ENCODE data around the gene LCLAT1.

The LCLAT1 gene

GRCh38 chr2:30675758-30676157 lies 228.7 kb downstream of the LCLAT1 start:
- Histone ChIP-seq H3K4me1 (ENCODE audit: insufficient read depth, low read length) (no peaks in the 10 kb centered on the region), H3K4me2 (ENCODE audit: insufficient read depth, low read length) (no peak overlapping the region), H3K27me3 (ENCODE audit: insufficient read depth, low read length, poor library complexity) (no peaks in the 10 kb centered on the region), H3K79me2 (ENCODE audit: insufficient read depth, low read length) (no peaks in the 10 kb centered on the region), H3K36me3 (ENCODE audit: insufficient read depth, low read length) (no peaks in the 10 kb centered on the region), H3K4me3 (ENCODE audit: low read depth in 1 of 2, low read length in 2 of 2) (no peak overlapping the region), H2AFZ (ENCODE audit: low read depth, low read length) (no peak overlapping the region), H3K27ac (ENCODE audit: low read length) (no peak overlapping the region), H3K9me3 (ENCODE audit: insufficient read depth, low read length, severe bottlenecking) (peaks cover under 1% of the 10 kb centered on the region), H4K20me1 (ENCODE audit: insufficient read depth, low read length) (no peaks in the 10 kb centered on the region), H3K9ac (ENCODE audit: low read depth, low read length) (no peak overlapping the region)
- no peak for DNase-seq
- ATAC-seq (ENCODE audit: insufficient read depth, low read depth): no peak
- no peak for TF ChIP-seq EZH2 (IDR thresholded peaks at IDR 0.05; ENCODE audit: borderline replicate concordance, low read depth, low read length, severe bottlenecking)
- no peak for TF ChIP-seq CTCF (IDR thresholded peaks at IDR 0.05; ENCODE audit: borderline replicate concordance, extremely low read depth, low read length, poor library complexity, severe bottlenecking)

- Histone ChIP-seq H3K27me3 (ENCODE audit: insufficient read depth, low read length, poor library complexity) (no peaks in the 10 kb centered on the region), H3K27ac (ENCODE audit: low read length) (no peak overlapping the region), H3K79me2 (ENCODE audit: insufficient read depth, low read length) (no peaks in the 10 kb centered on the region), H3K36me3 (ENCODE audit: insufficient read depth, low read length) (no peaks in the 10 kb centered on the region), H3K9me3 (ENCODE audit: insufficient read depth, low read length, severe bottlenecking) (no peaks in the 10 kb centered on the region), H4K20me1 (ENCODE audit: insufficient read depth, low read length) (no peaks in the 10 kb centered on the region), H3K4me3 (ENCODE audit: low read depth in 1 of 2, low read length in 2 of 2) (no peak overlapping the region), H3K4me1 (ENCODE audit: insufficient read depth, low read length) (no peaks in the 10 kb centered on the region), H3K9ac (ENCODE audit: low read depth, low read length) (no peak overlapping the region), H3K4me2 (ENCODE audit: insufficient read depth, low read length) (no peak overlapping the region), H2AFZ (ENCODE audit: low read depth, low read length) (no peak overlapping the region)
- TF ChIP-seq EZH2 (IDR thresholded peaks at IDR 0.05; ENCODE audit: borderline replicate concordance, low read depth, low read length, severe bottlenecking): no peak
- TF ChIP-seq CTCF (IDR thresholded peaks at IDR 0.05; ENCODE audit: borderline replicate concordance, extremely low read depth, low read length, poor library complexity, severe bottlenecking): no peak
- DNase-seq (no peak), ATAC-seq (ENCODE audit: insufficient read depth, low read depth) (no peak)
These were observed 230.2 kb downstream of the LCLAT1 start for GRCh38 chr2:30677231-30677630.

- Histone ChIP-seq H3K4me3 (ENCODE audit: low read depth in 1 of 2, low read length in 2 of 2) (no peak overlapping the region), H2AFZ (ENCODE audit: low read depth, low read length) (no peak overlapping the region), H3K79me2 (ENCODE audit: insufficient read depth, low read length) (no peaks in the 10 kb centered on the region), H3K27ac (ENCODE audit: low read length) (no peak overlapping the region), H3K27me3 (ENCODE audit: insufficient read depth, low read length, poor library complexity) (no peaks in the 10 kb centered on the region), H3K4me1 (ENCODE audit: insufficient read depth, low read length) (no peaks in the 10 kb centered on the region), H3K36me3 (ENCODE audit: insufficient read depth, low read length) (no peaks in the 10 kb centered on the region), H4K20me1 (ENCODE audit: insufficient read depth, low read length) (no peaks in the 10 kb centered on the region), H3K9ac (ENCODE audit: low read depth, low read length) (no peak overlapping the region), H3K9me3 (ENCODE audit: insufficient read depth, low read length, severe bottlenecking) (no peaks in the 10 kb centered on the region), H3K4me2 (ENCODE audit: insufficient read depth, low read length) (no peak overlapping the region)
- DNase-seq (no peak), ATAC-seq (ENCODE audit: insufficient read depth, low read depth) (no peak)
- TF ChIP-seq EZH2 (IDR thresholded peaks at IDR 0.05; ENCODE audit: borderline replicate concordance, low read depth, low read length, severe bottlenecking): no peak
- TF ChIP-seq CTCF (IDR thresholded peaks at IDR 0.05; ENCODE audit: borderline replicate concordance, extremely low read depth, low read length, poor library complexity, severe bottlenecking): no peak
These were observed 230.9 kb downstream of the LCLAT1 start for GRCh38 chr2:30677861-30678385.

Measured in DND-41 (cell line).